ENCODE measurements around the gene ISG15.

ISG15 gene

DNA sequence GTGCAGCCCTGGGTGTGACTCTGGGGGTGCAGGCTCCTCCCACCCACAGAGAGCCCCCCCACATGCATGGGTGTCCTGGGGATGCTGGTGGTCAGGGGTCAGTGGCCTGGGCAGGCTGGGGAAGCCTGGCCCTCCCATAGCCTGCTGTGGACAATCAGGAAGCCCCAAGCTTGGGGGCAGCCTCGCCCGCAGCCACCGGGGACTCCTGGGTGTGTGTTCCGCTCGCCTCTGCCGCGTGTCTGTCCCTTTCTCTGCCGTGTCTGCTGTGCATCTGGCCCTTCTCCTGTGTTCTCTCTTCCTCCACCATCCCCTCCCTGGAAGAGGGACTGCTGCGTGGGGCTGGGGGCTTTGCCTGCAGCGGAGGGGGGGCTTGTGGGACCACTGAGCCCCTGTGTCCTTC, 29.5 kb downstream of the ISG15 start:
- H3K4me3 ChIP-seq (ENCODE audit: low read depth, low read length): no peak overlapping the region
- TF ChIP-seq, protein P1, sequence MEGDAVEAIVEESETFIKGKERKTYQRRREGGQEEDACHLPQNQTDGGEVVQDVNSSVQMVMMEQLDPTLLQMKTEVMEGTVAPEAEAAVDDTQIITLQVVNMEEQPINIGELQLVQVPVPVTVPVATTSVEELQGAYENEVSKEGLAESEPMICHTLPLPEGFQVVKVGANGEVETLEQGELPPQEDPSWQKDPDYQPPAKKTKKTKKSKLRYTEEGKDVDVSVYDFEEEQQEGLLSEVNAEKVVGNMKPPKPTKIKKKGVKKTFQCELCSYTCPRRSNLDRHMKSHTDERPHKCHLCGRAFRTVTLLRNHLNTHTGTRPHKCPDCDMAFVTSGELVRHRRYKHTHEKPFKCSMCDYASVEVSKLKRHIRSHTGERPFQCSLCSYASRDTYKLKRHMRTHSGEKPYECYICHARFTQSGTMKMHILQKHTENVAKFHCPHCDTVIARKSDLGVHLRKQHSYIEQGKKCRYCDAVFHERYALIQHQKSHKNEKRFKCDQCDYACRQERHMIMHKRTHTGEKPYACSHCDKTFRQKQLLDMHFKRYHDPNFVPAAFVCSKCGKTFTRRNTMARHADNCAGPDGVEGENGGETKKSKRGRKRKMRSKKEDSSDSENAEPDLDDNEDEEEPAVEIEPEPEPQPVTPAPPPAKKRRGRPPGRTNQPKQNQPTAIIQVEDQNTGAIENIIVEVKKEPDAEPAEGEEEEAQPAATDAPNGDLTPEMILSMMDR (IDR thresholded peaks at IDR 0.05; ENCODE audit: insufficient read depth, low read depth, low read length, missing control alignments): no peak
- no peak for DNase-seq (ENCODE audit: low read depth)

DNA sequence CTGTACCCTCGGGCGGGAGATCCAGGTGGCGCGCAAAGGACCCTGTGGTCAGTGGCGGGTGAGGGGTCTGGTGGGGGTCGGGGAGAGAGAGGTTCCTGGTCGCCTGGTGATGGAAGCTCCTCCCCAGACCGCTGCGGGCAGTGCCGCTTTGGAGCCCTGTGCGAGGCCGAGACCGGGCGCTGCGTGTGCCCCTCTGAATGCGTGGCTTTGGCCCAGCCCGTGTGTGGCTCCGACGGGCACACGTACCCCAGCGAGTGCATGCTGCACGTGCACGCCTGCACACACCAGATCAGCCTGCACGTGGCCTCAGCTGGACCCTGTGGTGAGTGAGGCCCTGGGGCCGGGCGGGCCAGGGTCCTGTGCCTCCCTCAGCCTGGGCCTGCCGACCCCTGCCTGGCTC, 30.1 kb downstream of the ISG15 start:
- TF ChIP-seq, protein P1 (IDR thresholded peaks at IDR 0.05; ENCODE audit: insufficient read depth, low read depth, low read length, missing control alignments): no peak
- no peak for DNase-seq (ENCODE audit: low read depth)
- H3K4me3 ChIP-seq (ENCODE audit: low read depth, low read length): no peak overlapping the region

- DNase-seq (ENCODE audit: low read depth): no peak
- H3K4me3 ChIP-seq (ENCODE audit: low read depth, low read length): no peak overlapping the region
- TF ChIP-seq, protein P1 (IDR thresholded peaks at IDR 0.05; ENCODE audit: insufficient read depth, low read depth, low read length, missing control alignments): no peak
These were observed 30.6 kb downstream of the ISG15 start for GRCh38 chr1:1043921-1044320.

DNA sequence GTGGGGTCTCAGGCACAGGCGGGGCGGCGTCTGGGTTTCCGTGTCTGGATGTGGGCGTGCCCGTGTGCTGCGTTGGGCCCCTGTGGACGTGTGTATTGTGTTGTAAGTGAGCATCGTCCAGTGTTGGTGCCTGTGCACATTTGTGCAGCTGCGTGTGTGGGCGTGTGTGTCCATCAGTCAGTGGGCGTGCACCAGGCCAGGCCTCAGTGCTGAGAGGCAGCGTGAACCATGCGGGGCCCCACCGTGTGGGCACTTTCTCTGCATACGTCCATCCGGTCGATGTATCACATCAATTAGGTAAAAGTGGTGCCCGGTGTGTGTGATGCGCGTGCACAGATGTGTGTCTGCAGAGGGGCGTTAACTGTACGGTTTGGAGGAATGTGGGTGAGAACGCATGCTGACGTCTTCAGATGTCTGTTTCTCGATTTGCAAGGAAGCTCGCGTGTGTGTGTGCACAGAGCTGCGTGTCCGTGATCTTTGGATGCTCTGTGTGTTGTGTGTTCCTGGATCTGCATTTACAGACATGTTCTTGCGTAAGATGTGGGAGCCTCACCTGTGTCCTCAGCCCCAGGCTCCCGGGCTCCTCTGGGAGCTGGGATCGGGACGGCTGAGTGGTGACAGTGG, 31.3 kb downstream of the ISG15 start:
- no peak for DNase-seq (ENCODE audit: low read depth)
- H3K4me3 ChIP-seq (ENCODE audit: low read depth, low read length): no peak overlapping the region
- TF ChIP-seq, protein P1 (IDR thresholded peaks at IDR 0.05; ENCODE audit: insufficient read depth, low read depth, low read length, missing control alignments): no peak

DNA sequence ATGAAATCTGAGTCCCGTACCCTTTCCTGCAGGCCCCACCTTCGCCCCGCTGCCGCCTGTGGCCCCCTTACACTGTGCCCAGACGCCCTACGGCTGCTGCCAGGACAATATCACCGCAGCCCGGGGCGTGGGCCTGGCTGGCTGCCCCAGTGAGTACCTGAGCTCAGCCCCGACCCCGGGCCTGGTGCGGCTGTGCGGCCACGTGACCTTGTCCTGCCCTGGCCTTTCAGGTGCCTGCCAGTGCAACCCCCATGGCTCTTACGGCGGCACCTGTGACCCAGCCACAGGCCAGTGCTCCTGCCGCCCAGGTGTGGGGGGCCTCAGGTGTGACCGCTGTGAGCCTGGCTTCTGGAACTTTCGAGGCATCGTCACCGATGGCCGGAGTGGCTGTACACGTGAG, 31.8 kb downstream of the ISG15 start:
- DNase-seq (ENCODE audit: low read depth): no peak
- no peak overlapping the region for H3K4me3 ChIP-seq (ENCODE audit: low read depth, low read length)
- TF ChIP-seq, protein P1 (IDR thresholded peaks at IDR 0.05; ENCODE audit: insufficient read depth, low read depth, low read length, missing control alignments): no peak

DNA sequence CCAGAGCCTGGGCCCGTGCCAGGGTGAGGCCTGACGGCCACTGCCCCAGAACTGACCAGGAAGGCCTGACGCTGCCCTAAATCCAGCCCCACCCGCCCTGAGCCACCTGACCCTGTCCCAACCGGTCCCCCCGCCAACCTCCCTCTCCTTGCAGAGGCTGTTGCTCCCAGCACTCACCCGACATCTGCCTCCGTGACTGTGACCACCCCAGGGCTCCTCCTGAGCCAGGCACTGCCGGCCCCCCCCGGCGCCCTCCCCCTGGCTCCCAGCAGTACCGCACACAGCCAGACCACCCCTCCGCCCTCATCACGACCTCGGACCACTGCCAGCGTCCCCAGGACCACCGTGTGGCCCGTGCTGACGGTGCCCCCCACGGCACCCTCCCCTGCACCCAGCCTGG, 32.9 kb downstream of the ISG15 start:
- no peak for DNase-seq (ENCODE audit: low read depth)
- TF ChIP-seq, protein P1 (IDR thresholded peaks at IDR 0.05; ENCODE audit: insufficient read depth, low read depth, low read length, missing control alignments): no peak
- no peak overlapping the region for H3K4me3 ChIP-seq (ENCODE audit: low read depth, low read length)

GRCh38 chr1:1046767-1047166, 33.5 kb downstream of the ISG15 start:
- H3K4me3 ChIP-seq (ENCODE audit: low read depth, low read length): no peak overlapping the region
- TF ChIP-seq, protein P1 (IDR thresholded peaks at IDR 0.05; ENCODE audit: insufficient read depth, low read depth, low read length, missing control alignments): no peak
- DNase-seq (ENCODE audit: low read depth): no peak
